OCI-LY7 (cell line): ENCODE results near the gene ACKR2.
A peak's percentile ranks its signal among the peaks of the same experiment; 100 is the strongest.

Source experiments
- CTCF ChIP-seq: fragments of 200-600 bp; sonication (generic); conservative IDR thresholded peaks from 2 replicates; pipeline ENCODE4 v1.5.1; 2014; ENCODE audit warnings: mild to moderate bottlenecking, antibody characterized with exemption, low read length, moderate library complexity, mixed read lengths
- EZH2phosphoT487 ChIP-seq: fragments of 200-600 bp; sonication (generic); IDR thresholded peaks from 2 replicates; pipeline ENCODE4 v1.6.1; 2018; ENCODE audit warnings: low read depth, borderline replicate concordance, mild to moderate bottlenecking, mixed run types, antibody characterized with exemption, low read length, moderate library complexity, mixed read lengths

- TF ChIP-seq CTCF (peak; percentile 75), EZH2phosphoT487 (no peak)
Observed at GRCh38 chr3:42839616-42840015, 30.4 kb downstream of the ACKR2 start.
